Ovary (tissue), 3 donors: ENCODE data around the gene NOXA1.

Experiments
- EP300 ChIP-seq: sonication (generic); formaldehyde crosslinking; IDR thresholded peaks from one replicate; pipeline ENCODE4 v1.6.1; 2017; ENCODE audit warnings: antibody characterized with exemption
- POLR2A ChIP-seq: fragments of 450-650 bp; IDR thresholded peaks from one replicate; pipeline ENCODE4 v1.6.1; 2017; ENCODE audit warnings: antibody characterized with exemption, mild to moderate bottlenecking, moderate library complexity
- TF ChIP-seq, protein P1 (sequence below), 3 donors: fragments of 450-650 bp in 2 of 3; fragments of 200-600 bp in 1 of 3; IDR thresholded peaks; one replicate each; pipeline versions ENCODE4 v1.5.1 to v1.8.0; 2016 to 2022; ENCODE audit warnings: antibody characterized with exemption in 3 of 3, mild to moderate bottlenecking in 1 of 3
- donor health status: DM: no; HTN: no; CAD: no.

DNA sequence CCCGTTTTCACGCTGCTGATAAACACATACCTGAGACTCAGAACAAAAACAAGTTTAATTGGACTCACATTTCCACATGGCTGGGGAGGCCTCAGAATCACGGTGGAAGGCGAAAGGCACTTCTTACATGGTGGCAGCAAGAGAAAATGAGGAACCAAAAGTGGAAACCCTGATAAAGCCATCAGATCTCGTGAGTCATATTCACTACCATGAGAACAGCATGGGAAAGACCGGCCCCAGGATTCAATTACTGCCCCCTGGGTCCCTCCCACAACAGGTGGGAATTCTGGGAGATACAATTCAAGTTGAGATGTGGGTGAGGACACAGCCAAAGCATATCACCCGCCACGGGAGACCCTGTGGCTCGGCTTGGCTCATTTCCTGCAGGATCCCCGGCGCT lies 20.4 kb upstream of the NOXA1 start:
- TF ChIP-seq, protein P1, sequence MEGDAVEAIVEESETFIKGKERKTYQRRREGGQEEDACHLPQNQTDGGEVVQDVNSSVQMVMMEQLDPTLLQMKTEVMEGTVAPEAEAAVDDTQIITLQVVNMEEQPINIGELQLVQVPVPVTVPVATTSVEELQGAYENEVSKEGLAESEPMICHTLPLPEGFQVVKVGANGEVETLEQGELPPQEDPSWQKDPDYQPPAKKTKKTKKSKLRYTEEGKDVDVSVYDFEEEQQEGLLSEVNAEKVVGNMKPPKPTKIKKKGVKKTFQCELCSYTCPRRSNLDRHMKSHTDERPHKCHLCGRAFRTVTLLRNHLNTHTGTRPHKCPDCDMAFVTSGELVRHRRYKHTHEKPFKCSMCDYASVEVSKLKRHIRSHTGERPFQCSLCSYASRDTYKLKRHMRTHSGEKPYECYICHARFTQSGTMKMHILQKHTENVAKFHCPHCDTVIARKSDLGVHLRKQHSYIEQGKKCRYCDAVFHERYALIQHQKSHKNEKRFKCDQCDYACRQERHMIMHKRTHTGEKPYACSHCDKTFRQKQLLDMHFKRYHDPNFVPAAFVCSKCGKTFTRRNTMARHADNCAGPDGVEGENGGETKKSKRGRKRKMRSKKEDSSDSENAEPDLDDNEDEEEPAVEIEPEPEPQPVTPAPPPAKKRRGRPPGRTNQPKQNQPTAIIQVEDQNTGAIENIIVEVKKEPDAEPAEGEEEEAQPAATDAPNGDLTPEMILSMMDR (IDR thresholded peaks at IDR 0.05) = no peak
- no peak for TF ChIP-seq POLR2A
- TF ChIP-seq EP300 = no peak
